Erythroblast (primary cell): ENCODE measurements around the gene TSNAX.

Experiments used
- GATA1 ChIP-seq: IDR thresholded peaks from 2 replicates; pipeline ENCODE4 v1.6.1; 2011; ENCODE audit warnings: low read depth, mild to moderate bottlenecking, control low read depth, low read length, moderate library complexity
- POLR2A ChIP-seq: IDR thresholded peaks from 2 replicates; pipeline ENCODE4 v1.6.1; 2011; ENCODE audit warnings: mild to moderate bottlenecking, low read length

- TF ChIP-seq POLR2A (no peak), GATA1 (no peak)
These were observed 6.4 kb upstream of the TSNAX start for GRCh38 chr1:231522038-231522437.
